Activated CD8-positive, alpha-beta memory T cell treated with anti-CD3 and anti-CD28 coated beads, Interleukin-2, amount 50 U/mL, for 1 hour (primary cell): ENCODE results near the gene MOCS2.

Experiments
- DNase-seq: peaks from one replicate; pipeline ENCODE4 v3.0.0-alpha.2; 2020; ENCODE audit errors: extremely low read depth

Gene MOCS2

GRCh38 chr5:53052499-53052898 is 57.1 kb downstream of the MOCS2 start:
- DNase-seq = no peak

GRCh38 chr5:53048248-53048647 is 61.3 kb downstream of the MOCS2 start:
- DNase-seq = no peak
